ENCODE results near the gene UCP2.

UCP2 gene

GRCh38 chr11:73971175-73971719, 11.4 kb downstream of the UCP2 start:
- no peak for DNase-seq

GRCh38 chr11:73969991-73970800, 12.4 kb downstream of the UCP2 start:
- no peak for DNase-seq

DNA sequence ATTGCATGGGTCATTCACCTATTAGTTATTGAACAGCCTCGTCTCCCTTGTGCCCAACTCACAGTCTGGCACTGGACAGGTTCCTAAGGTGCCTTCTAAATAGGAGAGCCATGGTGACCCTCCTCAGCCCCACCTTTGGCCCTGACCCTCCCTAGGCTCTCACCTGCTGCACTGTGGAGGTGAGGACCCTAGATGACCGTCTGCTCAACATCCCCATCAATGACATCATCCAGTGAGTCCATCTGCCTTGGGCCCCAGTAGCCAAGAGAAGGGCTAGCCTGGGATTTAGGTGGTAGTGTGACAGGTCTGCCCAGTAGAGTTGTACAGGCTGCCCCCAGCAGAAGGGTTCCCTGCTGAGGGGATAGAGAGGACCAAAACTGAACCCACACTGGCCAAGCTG, 13.6 kb downstream of the UCP2 start:
- DNase-seq: no peak

DNA sequence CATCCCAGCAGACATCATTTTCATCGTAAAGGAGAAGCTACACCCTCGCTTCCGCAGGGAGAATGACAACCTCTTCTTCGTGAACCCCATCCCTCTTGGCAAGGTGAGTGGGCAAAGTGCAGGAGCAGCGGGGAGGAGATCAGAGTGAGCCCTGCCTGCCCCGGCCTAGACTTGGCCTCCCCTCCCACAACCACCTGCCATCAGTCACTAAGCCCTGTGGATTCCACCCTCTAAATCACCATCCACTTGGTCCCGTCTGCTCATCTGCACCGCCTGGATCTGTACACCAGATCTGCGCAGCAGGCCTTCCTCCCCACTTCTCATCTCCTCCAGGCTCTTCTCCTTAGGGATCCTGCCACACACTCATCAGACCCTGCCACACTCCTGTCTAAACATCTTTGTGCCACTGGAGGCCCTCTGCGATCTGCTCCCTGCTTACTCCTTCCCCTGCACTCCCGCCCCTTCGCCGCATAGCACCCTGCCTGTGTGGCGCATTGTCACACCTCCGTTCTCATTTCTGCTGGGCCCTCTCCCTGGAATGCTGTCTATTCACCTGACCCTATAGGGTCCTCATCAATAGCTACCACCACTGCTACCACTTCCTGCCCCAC, 14.2 kb downstream of the UCP2 start:
- no peak for DNase-seq

GRCh38 chr11:73965764-73966121, 16.9 kb downstream of the UCP2 start:
- DNase-seq: no peak

- DNase-seq: peak; percentile 62
Measured at GRCh38 chr11:73965076-73965763, 17.4 kb downstream of the UCP2 start.

- no peak for DNase-seq
Measured at GRCh38 chr11:73963861-73964260, 18.8 kb downstream of the UCP2 start.

DNA sequence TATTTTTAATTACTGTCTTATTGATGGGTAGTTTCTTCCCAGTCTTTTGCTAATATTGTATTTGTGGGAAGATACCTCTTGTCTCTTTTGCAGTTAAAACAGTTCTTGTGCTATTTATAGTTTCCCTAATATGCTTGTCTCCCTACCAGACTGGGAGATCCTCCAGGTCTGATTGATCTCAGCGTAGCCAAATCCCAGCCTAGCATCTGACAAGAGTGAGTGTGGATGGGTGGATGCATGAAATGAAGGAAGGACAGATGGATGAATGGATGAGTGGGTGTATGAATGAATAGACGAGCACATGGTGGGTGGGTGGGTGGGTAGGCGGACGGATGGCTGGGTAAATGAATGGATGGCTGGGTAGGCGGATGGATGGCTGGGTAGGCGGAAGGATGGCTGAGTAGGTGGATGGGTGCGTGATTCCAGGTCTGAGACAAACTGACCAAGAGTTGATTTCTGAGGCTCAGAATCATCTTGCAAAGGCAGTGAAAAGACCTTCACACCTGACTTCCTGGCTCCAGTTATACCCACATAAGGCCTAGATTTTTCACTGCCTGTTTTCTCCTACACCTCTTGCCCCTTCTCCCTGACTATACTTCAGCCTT, 20.4 kb downstream of the UCP2 start:
- no peak for DNase-seq

GRCh38 chr11:73961321-73961720, 21.3 kb downstream of the UCP2 start:
- DNase-seq: peak; percentile 50

DNA sequence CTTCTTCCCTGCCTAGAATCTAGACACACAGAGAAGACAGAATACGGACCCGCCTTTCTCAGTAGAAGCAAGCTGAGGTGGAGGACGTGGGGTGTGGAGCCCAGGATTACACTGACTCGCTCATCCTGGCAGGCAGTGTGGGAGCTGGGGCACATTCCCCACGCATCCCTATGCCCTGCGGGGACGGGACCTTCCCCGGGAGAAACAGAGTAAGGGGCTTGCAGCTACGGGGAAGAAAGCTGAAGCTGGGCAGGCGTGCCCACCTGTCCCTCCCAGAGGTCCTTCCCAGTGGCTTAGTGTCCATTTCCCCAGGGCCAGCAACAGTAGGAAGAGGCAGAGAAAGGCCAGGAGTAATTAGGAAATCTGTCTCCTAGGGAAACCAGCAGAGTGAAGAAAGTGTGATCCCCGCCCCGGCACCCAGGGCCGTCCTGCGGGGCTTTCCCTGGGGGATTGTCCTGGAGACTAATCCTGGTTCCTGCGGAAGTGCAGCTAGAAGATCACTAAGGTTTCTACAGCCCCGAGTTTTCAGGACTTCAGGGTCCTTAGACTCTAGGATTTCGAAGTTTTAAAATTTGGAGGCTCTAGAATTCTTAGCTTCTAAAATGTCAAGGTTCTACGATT, 24.0 kb downstream of the UCP2 start:
- no peak for DNase-seq

GRCh38 chr11:73957654-73958361, 24.8 kb downstream of the UCP2 start:
- no peak for DNase-seq

DNA sequence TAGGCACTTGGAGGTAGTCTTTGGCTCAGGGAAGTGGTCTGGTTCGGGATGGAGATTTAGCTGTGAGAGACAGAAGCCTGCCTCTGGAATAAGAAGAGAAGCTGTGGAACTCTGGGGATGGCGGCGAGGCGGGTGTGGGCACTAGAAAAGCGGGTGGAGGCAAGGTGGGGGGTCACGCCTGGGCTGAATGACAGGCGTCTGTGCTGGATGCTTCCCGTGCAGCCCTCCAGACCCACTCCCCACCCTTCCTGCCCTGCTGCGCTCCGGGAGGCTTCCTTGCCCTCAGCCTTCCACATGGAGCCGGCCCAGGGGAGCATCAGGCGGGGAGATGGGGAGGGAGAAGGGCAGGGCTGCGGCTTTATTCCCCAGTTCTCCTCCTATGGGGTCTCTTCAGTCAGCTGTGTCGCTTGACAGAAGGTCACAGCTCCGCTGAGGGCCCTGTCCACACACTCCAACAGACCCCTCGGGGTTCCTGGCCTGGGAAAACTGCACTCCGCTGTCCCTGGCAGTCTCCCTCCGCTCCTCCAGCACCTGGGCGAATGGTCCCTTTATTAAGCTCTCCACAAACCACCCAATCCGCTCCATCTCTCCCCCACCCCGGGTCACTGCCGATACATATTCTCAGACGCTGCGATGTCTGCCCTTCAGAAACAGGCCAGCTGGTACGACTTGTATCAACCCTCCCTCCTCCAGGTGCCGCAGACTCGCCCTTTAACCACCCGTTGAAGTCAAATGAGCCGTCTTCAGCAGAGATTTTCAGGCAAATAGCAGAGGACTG, 25.6 kb downstream of the UCP2 start:
- DNase-seq: no peak

- no peak for DNase-seq
Measured at GRCh38 chr11:73951797-73952196, 30.8 kb downstream of the UCP2 start.

DNA sequence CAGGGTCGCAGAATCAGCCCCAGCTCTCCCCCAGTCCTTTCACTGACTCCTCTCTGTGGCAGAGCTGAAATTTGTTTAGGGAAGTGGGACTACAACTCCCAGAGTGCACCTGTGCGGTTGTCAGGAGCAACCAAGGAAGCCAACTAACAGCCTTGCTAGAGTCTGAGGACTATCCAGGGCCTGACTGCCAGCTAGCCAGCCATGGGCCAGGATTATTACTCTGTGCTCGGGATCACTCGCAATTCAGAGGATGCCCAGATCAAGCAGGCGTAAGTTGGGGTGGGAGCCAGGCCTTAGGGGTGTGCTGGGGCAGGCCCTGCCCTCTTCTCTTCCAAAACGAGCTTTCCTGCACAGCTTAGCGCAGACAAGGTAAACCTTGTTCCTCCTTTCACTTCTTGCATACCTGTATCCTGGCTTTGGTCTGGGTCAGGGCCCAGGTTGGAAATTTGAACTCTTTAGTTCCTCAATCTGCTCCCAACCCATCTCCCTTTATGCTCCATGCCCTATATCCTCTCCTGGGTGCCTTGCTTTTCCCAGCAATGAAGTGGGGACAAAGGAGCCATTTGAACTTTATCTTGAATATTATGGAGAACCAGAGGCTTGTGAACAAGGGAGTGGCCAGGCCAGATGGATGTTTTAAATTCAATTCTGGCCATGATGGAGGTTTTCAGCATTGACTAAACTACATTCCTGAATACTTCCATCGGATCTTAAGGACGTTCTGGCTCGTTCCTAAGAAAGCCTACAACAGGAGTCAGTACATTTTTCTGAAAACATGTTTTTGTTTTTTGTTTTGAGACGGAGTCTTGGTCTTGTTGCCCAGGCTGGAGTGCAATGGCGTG, 31.6 kb downstream of the UCP2 start, which contains the start of gene DNAJB13:
TSS of gene DNAJB13 (plus strand) at position 158 of the 842 bp plus-strand sequence. CDS start at position 202, 44 bp downstream.
- DNase-seq: peak; percentile 38

GRCh38 chr11:73949912-73950311, 32.7 kb downstream of the UCP2 start:
- no peak for DNase-seq

DNA sequence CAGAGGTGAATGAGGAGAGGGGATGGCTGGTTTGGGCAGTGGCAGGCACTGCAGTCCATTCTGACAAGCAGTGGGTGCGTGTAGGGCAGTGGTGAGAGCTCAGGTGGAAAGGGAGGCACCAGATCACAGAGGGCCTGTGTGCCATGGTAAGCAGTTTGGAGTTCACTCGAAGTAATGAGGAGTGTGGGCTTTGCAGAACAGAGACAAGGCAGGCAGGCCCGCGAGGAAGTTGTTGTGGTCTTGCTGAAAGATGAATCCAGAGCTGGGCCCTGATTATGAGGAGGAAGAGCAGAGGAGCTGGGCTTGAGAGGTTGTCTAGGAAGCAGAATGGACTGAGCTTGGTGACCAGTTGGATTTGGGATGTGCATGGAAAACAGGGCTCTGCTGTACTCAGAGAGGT, 33.4 kb downstream of the UCP2 start:
- no peak for DNase-seq

DNA sequence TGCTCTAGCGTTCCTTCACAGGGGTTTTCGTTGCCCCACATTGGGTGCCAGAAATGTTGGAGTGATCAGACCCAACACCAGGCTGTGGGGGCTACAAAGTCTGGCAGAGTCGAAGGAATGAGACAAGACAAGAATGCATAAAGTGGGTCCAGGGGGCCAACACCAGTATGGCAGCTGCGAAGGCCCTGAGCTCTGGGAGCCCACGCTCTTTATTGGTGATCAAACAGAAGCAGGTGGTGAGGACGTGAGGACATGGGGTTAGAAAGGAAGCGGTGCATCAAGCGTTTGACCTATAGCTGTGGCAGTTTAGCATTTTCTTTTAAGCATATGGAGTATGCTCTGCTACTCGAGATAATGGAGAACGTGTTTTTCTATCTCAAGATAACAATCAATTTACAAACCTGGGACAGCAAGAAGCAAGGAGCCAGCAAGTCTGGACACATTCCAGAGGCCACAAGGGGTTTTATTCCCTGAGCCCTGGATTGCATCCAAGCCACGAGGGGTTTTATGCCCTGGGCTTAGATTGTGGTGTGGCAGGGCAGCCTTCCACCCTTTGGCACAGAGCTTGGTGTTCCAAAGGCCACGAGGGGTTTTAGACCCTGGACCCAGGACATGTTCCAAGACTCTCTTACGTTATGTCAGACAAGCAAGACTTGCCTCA, 35.7 kb downstream of the UCP2 start:
- DNase-seq: no peak

- DNase-seq: no peak
Measured at GRCh38 chr11:73945396-73945795, 37.2 kb downstream of the UCP2 start.

- no peak for DNase-seq
Measured at GRCh38 chr11:73944901-73945300, 37.7 kb downstream of the UCP2 start.
